ENCODE data around the gene VWCE.
"Not testable (repeated sequence)": the region's sequence is repeated elsewhere in the genome, so short reads cannot be mapped to it uniquely, and the experiment has no call there.

Gene VWCE

GRCh38 chr11:61254403-61255025 is 40.6 kb downstream of the VWCE start:
- peak; percentile 66 for DNase-seq

- DNase-seq, result not testable (repeated sequence)
Observed at GRCh38 chr11:61252332-61252731, 42.8 kb downstream of the VWCE start.

GRCh38 chr11:61250796-61251765 is 44.0 kb downstream of the VWCE start:
- not testable (repeated sequence) for DNase-seq

DNA sequence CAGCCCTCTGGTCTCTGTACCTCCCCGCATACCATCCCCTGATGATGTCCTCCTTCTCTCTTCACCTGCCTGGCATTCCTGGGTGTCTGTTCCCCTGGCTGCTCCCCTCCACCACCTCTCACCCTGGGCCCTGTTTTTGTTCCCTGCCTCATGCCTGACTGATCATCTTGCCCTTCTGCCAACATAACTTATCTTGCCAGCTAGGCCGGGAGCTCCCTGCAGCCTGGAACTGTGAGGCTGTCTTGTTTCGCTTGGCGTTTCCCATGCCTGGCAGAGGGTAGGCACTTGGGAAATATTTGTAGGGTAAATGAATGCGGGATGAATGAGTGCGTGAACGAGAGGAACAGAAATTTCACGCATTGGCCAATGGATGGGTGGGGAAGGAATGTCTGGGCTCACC is 45.9 kb downstream of the VWCE start:
- not testable (repeated sequence) for DNase-seq

- not testable (repeated sequence) for DNase-seq
Observed at GRCh38 chr11:61248071-61248470, 47.0 kb downstream of the VWCE start.

- DNase-seq, result not testable (repeated sequence)
Observed at GRCh38 chr11:61245284-61245964, 49.7 kb downstream of the VWCE start.

GRCh38 chr11:61241526-61241925 is 53.6 kb downstream of the VWCE start:
- DNase-seq, result not testable (repeated sequence)

- DNase-seq, result not testable (repeated sequence)
Observed at GRCh38 chr11:61240875-61241274, 54.2 kb downstream of the VWCE start, which contains the start of gene PGA5. Gene PGA5, plus strand, starts transcription at chr11:61241175. Its CDS starts 52 bp downstream, at chr11:61241227.

GRCh38 chr11:61240288-61240687 is 54.8 kb downstream of the VWCE start:
- not testable (repeated sequence) for DNase-seq

- DNase-seq, result not testable (repeated sequence)
Observed at GRCh38 chr11:61237130-61237529, 58.0 kb downstream of the VWCE start.

- DNase-seq, result not testable (repeated sequence)
Observed at GRCh38 chr11:61232548-61233145, 62.5 kb downstream of the VWCE start.

- DNase-seq, result not testable (repeated sequence)
Observed at GRCh38 chr11:61231585-61231984, 63.5 kb downstream of the VWCE start.

DNA sequence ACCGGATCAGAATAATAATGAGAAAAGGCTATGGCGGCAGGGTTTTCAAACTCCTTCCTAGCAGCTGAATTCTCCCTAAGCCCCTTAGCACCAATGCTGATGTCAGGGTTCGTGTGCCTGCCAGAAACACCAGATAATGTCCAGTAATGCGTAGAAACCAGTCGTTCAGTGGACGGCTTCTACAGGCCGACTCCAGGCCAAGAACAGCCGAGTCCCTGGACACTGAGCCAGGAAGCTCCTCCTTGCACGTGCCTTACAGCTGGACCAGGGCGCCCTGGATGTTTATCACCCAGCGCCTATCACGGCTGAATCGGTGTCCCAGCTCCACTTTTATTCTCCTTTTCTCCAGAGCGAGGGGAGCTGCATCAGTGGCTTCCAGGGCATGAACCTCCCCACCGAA is 64.1 kb downstream of the VWCE start:
- DNase-seq, result not testable (repeated sequence)

GRCh38 chr11:61229458-61229857 is 65.7 kb downstream of the VWCE start:
- not testable (repeated sequence) for DNase-seq

DNA sequence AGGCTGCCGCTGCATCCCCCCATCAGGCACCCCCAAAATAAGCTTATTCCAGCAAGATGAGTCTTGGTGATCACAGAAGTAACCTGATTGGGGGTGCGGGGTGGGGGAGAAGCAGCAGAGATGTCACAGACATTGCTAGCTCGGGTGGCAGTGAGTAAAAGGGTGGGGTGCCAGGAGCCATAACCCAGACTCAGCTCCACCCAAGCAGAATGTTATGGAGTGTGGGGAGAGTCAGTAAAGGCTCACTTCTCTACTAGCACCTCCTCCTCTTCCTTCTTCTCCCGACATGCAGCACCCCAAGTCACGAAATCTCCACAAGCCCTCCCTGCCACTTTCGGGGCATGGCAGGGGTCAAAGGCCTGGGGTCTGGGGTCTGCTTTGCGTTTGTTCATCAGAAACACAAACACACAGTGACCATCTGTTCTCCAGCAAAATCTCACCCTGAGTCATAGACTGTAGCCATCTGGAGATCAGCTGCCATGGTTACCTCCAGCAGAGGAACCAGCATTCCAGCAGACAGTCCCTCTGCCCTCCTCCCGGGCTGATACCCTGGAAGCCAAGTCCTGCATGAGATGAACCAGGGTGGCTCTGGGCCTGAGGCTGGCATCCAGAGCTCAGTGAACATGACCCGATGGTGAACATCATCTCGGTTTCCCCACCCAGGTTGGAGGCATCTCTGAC is 68.5 kb downstream of the VWCE start:
- DNase-seq, result not testable (repeated sequence)

GRCh38 chr11:61222692-61223091 is 72.4 kb downstream of the VWCE start:
- DNase-seq, result not testable (repeated sequence)

- not testable (repeated sequence) for DNase-seq
Observed at GRCh38 chr11:61222047-61222446, 73.1 kb downstream of the VWCE start, which contains the start of gene PGA4. Gene PGA4, plus strand, starts transcription at chr11:61222347. Its CDS starts 54 bp downstream, at chr11:61222401.

DNA sequence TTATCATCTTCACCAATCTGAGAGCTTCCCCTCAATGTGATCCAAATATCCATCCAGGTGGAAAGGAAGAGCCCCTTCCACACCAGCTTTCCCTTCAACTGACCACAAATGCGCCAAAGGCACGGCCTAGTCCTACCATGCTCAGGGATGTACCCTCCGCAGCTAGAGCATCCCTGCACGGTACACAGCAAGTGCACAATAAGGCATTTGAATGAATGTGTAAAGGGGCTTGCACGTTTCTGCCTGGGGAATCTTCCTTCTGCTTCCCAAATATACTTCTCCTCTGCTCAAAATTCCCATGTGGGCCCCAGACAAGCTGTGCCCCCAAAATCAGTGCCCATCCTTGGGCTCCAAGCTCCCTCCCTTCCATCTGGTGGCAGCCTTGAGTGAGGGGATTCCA is 76.1 kb downstream of the VWCE start:
- DNase-seq, result not testable (repeated sequence)

DNA sequence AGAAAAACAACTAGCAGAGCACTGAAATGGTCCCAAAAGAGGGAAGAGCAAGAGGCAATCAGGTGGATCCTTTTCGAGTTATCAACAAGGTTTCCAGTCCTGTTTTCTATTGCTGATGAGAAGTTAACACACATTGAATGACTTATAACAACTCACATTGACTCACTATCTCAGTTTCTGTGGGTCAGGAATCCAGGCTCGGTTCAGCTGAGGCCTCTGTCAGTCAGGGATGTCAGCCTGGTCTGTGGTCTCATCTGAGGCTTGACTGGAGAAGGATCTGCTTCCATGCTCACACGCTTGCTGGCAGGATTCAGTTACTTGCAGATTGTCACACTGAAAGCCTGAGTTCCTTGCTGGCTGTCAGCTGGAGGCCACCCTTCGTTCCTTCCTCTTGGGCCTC is 76.8 kb downstream of the VWCE start:
- not testable (repeated sequence) for DNase-seq

- DNase-seq, result not testable (repeated sequence)
Observed at GRCh38 chr11:61213711-61214324, 81.3 kb downstream of the VWCE start.

DNA sequence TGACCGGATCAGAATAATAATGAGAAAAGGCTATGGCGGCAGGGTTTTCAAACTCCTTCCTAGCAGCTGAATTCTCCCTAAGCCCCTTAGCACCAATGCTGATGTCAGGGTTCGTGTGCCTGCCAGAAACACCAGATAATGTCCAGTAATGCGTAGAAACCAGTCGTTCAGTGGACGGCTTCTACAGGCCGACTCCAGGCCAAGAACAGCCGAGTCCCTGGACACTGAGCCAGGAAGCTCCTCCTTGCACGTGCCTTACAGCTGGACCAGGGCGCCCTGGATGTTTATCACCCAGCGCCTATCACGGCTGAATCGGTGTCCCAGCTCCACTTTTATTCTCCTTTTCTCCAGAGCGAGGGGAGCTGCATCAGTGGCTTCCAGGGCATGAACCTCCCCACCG is 82.9 kb downstream of the VWCE start:
- not testable (repeated sequence) for DNase-seq

Measured in stimulated activated CD4-positive, alpha-beta T cell treated with anti-CD3 and anti-CD28 coated beads, Interleukin-4, amount 100 ng/mL, for 24 hours (primary cell).